ENCODE results near the gene BCDIN3D.

DNA sequence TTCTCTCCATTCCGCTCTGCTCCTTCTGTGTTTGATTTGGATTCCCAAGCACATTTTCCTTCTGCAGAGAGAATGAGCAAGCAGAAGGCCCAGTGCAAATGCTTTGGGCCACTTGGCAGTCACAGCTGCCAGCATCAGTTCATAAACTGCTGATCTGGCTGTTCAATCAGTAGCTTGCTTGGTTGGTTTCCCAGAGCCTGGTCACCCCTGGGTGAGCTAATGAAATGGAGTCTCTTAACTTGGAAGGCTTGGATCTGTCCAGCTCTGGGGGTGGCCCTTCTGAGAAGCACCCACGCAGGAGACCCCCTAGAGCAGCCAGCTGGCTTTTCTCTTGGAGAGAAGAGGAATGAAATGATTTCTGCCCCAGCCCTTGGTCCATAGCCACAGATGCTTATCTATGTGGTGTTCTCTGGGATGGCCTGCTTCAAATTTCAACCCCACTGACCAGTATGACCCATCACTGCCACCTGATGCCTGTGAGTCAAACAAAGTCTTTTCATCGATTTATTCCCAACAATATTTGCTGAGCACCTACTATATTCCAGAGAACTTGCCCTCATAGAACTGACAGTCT, 30.5 kb upstream of the BCDIN3D start:
- TF ChIP-seq CTCF (IDR thresholded peaks at IDR 0.05; ENCODE audit: low read depth, low read length, poor library complexity, severe bottlenecking), result no peak
- TF ChIP-seq EZH2phosphoT487 (IDR thresholded peaks at IDR 0.05; ENCODE audit: borderline replicate concordance, low read length), result no peak

Data from DOHH2 (cell line).